Body of pancreas (tissue), 4 donors: ENCODE results near the gene DOCK9.

Experiments
- CTCF ChIP-seq, 7 experiments: fragments of 450-650 bp in 4 of 7; fragments of 200-600 bp in 3 of 7; sonication (generic) in 3 of 7; IDR thresholded peaks; one replicate each; pipeline ENCODE4 v1.5.1; 2016 to 2019; ENCODE audit warnings: antibody characterized with exemption in 7 of 7
- POLR2A ChIP-seq, 3 donors: fragments of 450-650 bp; IDR thresholded peaks; one replicate each; pipeline ENCODE4 v1.6.1; 2016; ENCODE audit warnings: antibody characterized with exemption in 3 of 3, mild to moderate bottlenecking in 2 of 3

GRCh38 chr13:98984118-98984517, 6.3 kb upstream of the DOCK9 start:
- no peak for TF ChIP-seq POLR2A (IDR thresholded peaks at IDR 0.05)
- no peak for TF ChIP-seq CTCF (IDR thresholded peaks at IDR 0.05)
